ENCODE measurements around the gene CCDC78.

The CCDC78 gene

GRCh38 chr16:726438-727290 lies at the start of gene CCDC78, which contains the start of gene HAGHL:
Gene CCDC78 (minus strand): TSS chr16:726443. CDS start chr16:726367, 76 bp downstream.
Gene HAGHL (plus strand): TSS chr16:727106. CDS start chr16:727510, 404 bp downstream.
- in situ Hi-C loops (cut with MboI; ENCODE audit: low pct_unique_long_range_greater_than_20kb, low sequenced_read_pairs), result no loop called here
- DNase-seq, result peak; percentile 39

GRCh38 chr16:775236-775796 lies 49.1 kb upstream of the CCDC78 start:
- in situ Hi-C loops (cut with MboI; ENCODE audit: low pct_unique_long_range_greater_than_20kb, low sequenced_read_pairs), result no loop called here
- no peak for DNase-seq

GRCh38 chr16:774086-775001 lies 48.1 kb upstream of the CCDC78 start:
- DNase-seq, result no peak
- in situ Hi-C loops (cut with MboI; ENCODE audit: low pct_unique_long_range_greater_than_20kb, low sequenced_read_pairs), result no loop called here

GRCh38 chr16:772959-773358 lies 46.7 kb upstream of the CCDC78 start:
- no peak for DNase-seq
- in situ Hi-C loops (cut with MboI; ENCODE audit: low pct_unique_long_range_greater_than_20kb, low sequenced_read_pairs), result no loop called here

- in situ Hi-C loops (cut with MboI; ENCODE audit: low pct_unique_long_range_greater_than_20kb, low sequenced_read_pairs), result no loop called here
Observed at GRCh38 chr16:770411-770810, 44.2 kb upstream of the CCDC78 start.

GRCh38 chr16:769934-770333 lies 43.7 kb upstream of the CCDC78 start:
- in situ Hi-C loops (cut with MboI; ENCODE audit: low pct_unique_long_range_greater_than_20kb, low sequenced_read_pairs), result no loop called here
- DNase-seq, result no peak

More at GRCh38 chr16:770411-770810, 44.2 kb upstream of the CCDC78 start:
- DNase-seq, result no peak

- DNase-seq, result no peak
- in situ Hi-C loops (cut with MboI; ENCODE audit: low pct_unique_long_range_greater_than_20kb, low sequenced_read_pairs), result no loop called here
Observed at GRCh38 chr16:769184-769784, 43.0 kb upstream of the CCDC78 start.

GRCh38 chr16:768428-768827 lies 42.2 kb upstream of the CCDC78 start:
- DNase-seq, result no peak
- in situ Hi-C loops (cut with MboI; ENCODE audit: low pct_unique_long_range_greater_than_20kb, low sequenced_read_pairs), result no loop called here

GRCh38 chr16:767743-768235 lies 41.5 kb upstream of the CCDC78 start:
- DNase-seq, result no peak
- in situ Hi-C loops (cut with MboI; ENCODE audit: low pct_unique_long_range_greater_than_20kb, low sequenced_read_pairs), result no loop called here

- no peak for DNase-seq
- in situ Hi-C loops (cut with MboI; ENCODE audit: low pct_unique_long_range_greater_than_20kb, low sequenced_read_pairs), result no loop called here
Observed at GRCh38 chr16:766820-767640, 40.8 kb upstream of the CCDC78 start.

- in situ Hi-C loops (cut with MboI; ENCODE audit: low pct_unique_long_range_greater_than_20kb, low sequenced_read_pairs), result no loop called here
- DNase-seq, result no peak
Observed at GRCh38 chr16:766008-766819, 40.0 kb upstream of the CCDC78 start.

- in situ Hi-C loops (cut with MboI; ENCODE audit: low pct_unique_long_range_greater_than_20kb, low sequenced_read_pairs), result no loop called here
- DNase-seq, result no peak
Observed at GRCh38 chr16:765488-765865, 39.2 kb upstream of the CCDC78 start.

GRCh38 chr16:764848-765487 lies 38.7 kb upstream of the CCDC78 start:
- in situ Hi-C loops (cut with MboI; ENCODE audit: low pct_unique_long_range_greater_than_20kb, low sequenced_read_pairs), result no loop called here

GRCh38 chr16:764184-764750 lies 38.0 kb upstream of the CCDC78 start:
- in situ Hi-C loops (cut with MboI; ENCODE audit: low pct_unique_long_range_greater_than_20kb, low sequenced_read_pairs), result no loop called here
- no peak for DNase-seq

More at GRCh38 chr16:764848-765487, 38.7 kb upstream of the CCDC78 start:
- DNase-seq, result no peak

- in situ Hi-C loops (cut with MboI; ENCODE audit: low pct_unique_long_range_greater_than_20kb, low sequenced_read_pairs), result no loop called here
Observed at GRCh38 chr16:763369-764183, 37.3 kb upstream of the CCDC78 start.

More at GRCh38 chr16:763369-764183, 37.3 kb upstream of the CCDC78 start:
- no peak for DNase-seq

Data from KBM-7 (cell line).